Breast epithelium (tissue), 3 donors: ENCODE data around the gene PVALEF.

ENCODE experiments used
- POLR2A ChIP-seq: fragments of 450-650 bp; IDR thresholded peaks from one replicate; pipeline ENCODE4 v1.6.1; 2016; ENCODE audit warnings: antibody characterized with exemption, mild to moderate bottlenecking, moderate library complexity
- POLR2AphosphoS5 ChIP-seq, 3 donors: sonication (generic); formaldehyde crosslinking; IDR thresholded peaks; one replicate each; pipeline ENCODE4 v1.6.1; 2017; ENCODE audit warnings: antibody characterized with exemption in 3 of 3
- TF ChIP-seq, protein P1 (sequence below), 3 donors: fragments of 450-650 bp; IDR thresholded peaks; one replicate each; pipeline ENCODE4 v1.5.1; 2016 to 2017; ENCODE audit warnings: antibody characterized with exemption in 3 of 3, mild to moderate bottlenecking in 3 of 3, moderate library complexity in 3 of 3

DNA sequence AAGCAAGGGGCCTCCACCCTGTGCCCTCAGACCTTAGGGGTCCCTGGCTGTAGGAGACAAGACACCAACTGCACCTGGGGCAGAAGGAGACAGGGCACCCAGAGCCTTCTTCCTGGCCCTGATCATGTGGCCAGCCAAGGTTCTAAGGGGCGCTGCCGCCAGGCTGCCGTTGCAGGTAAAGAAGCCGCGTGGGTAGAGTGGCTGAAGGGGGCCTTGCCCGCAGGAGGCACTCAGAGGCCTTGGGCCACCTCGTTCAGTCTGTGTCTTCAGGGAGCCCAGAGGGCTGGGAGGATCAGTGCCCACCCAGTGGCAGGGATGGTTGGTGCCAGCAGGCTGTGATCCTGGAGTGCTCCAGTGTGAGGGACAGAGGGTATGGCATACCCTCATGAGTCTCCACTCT, 2.3 kb downstream of the PVALEF start:
- no peak for TF ChIP-seq POLR2A
- TF ChIP-seq, protein P1, sequence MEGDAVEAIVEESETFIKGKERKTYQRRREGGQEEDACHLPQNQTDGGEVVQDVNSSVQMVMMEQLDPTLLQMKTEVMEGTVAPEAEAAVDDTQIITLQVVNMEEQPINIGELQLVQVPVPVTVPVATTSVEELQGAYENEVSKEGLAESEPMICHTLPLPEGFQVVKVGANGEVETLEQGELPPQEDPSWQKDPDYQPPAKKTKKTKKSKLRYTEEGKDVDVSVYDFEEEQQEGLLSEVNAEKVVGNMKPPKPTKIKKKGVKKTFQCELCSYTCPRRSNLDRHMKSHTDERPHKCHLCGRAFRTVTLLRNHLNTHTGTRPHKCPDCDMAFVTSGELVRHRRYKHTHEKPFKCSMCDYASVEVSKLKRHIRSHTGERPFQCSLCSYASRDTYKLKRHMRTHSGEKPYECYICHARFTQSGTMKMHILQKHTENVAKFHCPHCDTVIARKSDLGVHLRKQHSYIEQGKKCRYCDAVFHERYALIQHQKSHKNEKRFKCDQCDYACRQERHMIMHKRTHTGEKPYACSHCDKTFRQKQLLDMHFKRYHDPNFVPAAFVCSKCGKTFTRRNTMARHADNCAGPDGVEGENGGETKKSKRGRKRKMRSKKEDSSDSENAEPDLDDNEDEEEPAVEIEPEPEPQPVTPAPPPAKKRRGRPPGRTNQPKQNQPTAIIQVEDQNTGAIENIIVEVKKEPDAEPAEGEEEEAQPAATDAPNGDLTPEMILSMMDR (IDR thresholded peaks at IDR 0.05), result no peak
- TF ChIP-seq POLR2AphosphoS5 (IDR thresholded peaks at IDR 0.05), result no peak
